Gastroesophageal sphincter (tissue), 4 donors: Measurements from ENCODE around the gene POU2AF3. TPM values are rescaled to one million over a fixed set of nuclear protein-coding genes. Genes with fewer than 3 reads are reported as not detected.
"Not testable (repeated sequence)": the region's sequence is repeated elsewhere in the genome, so short reads cannot be mapped to it uniquely, and the experiment has no call there.

ENCODE experiments used
- ATAC-seq: fragments of 150-250 bp; one replicate; pipeline ENCODE4 v1.9.1; 2016; ENCODE audit warnings: mild to moderate bottlenecking, moderate library complexity
- H3K27ac ChIP-seq, 4 donors: fragments of 200-600 bp; sonication (generic) in 3 of 4; 1 replicate in 3 of 4; 2 replicates in 1 of 4; pipeline ENCODE4 v1.5.1; 2016 to 2019
- H3K27me3 ChIP-seq: fragments of 200-600 bp; sonication (generic); one replicate; pipeline ENCODE4 v1.5.1; 2019
- H3K36me3 ChIP-seq, 2 donors: fragments of 200-600 bp; sonication (generic); one replicate each; pipeline ENCODE4 v1.5.1; 2019; ENCODE audit warnings: control low read depth in 1 of 2
- H3K4me1 ChIP-seq, 3 donors: fragments of 200-600 bp; sonication (generic); 1 replicate in 2 of 3; 2 replicates in 1 of 3; pipeline ENCODE4 v1.5.1; 2016 to 2019; ENCODE audit warnings: control low read depth in 2 of 3
- H3K4me3 ChIP-seq, 2 donors: fragments of 200-600 bp; sonication (generic); one replicate each; pipeline ENCODE4 v1.5.1; 2019; ENCODE audit warnings: mild to moderate bottlenecking in 1 of 2, moderate library complexity in 1 of 2
- H3K9me3 ChIP-seq, 3 donors: fragments of 200-600 bp; sonication (generic); one replicate each; pipeline ENCODE4 v1.5.1; 2017 to 2019; ENCODE audit warnings: control low read depth in 2 of 3
- CTCF ChIP-seq, 4 experiments: fragments of 200-600 bp in 2 of 4; fragments of 450-650 bp in 2 of 4; sonication (generic) in 1 of 4; IDR thresholded peaks; one replicate each; pipeline ENCODE4 v1.5.1; 2017 to 2019; ENCODE audit warnings: antibody characterized with exemption in 4 of 4, mild to moderate bottlenecking in 2 of 4, moderate library complexity in 2 of 4
- EP300 ChIP-seq: sonication (generic); formaldehyde crosslinking; IDR thresholded peaks from one replicate; pipeline ENCODE4 v1.6.1; 2017; ENCODE audit warnings: antibody characterized with exemption, mild to moderate bottlenecking
- POLR2A ChIP-seq, 2 donors: fragments of 450-650 bp; IDR thresholded peaks; one replicate each; pipeline ENCODE4 v1.6.1; 2017; ENCODE audit warnings: antibody characterized with exemption in 2 of 2, mild to moderate bottlenecking in 2 of 2, moderate library complexity in 1 of 2
- POLR2AphosphoS5 ChIP-seq: sonication (generic); formaldehyde crosslinking; IDR thresholded peaks from one replicate; pipeline ENCODE4 v1.6.1; 2017; ENCODE audit warnings: antibody characterized with exemption
- WGBS, 2 donors: methylation state at CpG; one replicate each; pipeline ENCODE4 v1.1.5; 2018; ENCODE audit warnings: low coverage in 1 of 2; 5-methylcytosine and 5-hydroxymethylcytosine counted together
- total RNA-seq, 4 donors: library from RNA; depleted of rRNA; stranded (reverse); fragments of >200 nt; gene quantifications; one replicate each; pipeline ENCODE4 v1.1.0, GENCODE V29; 2016

POU2AF3 gene
- total RNA-seq, 4 donors from 2014 or later = 1.5 to 3.8 (median 2.2) TPM

- no peak overlapping the region for H3K27ac ChIP-seq
Measured at GRCh38 chr11:111272420-111272819, 25.9 kb upstream of the POU2AF3 start.

DNA sequence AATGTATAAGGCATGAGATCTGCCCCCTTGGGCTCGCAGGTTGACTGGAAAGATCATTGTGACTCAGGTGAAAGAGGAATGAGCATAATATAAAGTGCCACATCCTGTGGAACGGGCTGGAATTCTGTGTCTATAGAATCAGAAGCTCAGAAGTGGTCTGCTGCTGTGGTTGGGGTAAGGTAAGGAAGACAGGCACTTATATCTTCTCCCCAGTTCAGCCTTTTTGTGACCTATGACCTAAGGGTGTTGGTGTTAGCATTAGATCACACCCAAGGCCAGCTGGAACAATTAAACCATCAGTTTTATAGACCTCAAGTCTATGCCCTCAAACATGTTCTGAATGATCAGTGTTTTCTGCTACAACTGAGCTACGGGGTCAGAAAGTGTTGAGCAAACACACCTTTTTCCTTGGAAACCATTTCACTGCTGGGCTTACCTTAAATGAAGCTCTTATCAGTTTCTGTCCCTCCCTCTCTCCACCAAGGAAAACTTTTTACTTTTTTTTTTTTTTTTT lies 15.7 kb upstream of the POU2AF3 start:
- no peak for ATAC-seq
- 69 to 73% methylated on average over 2 of the region's 3 CpGs for WGBS, 2 donors
- Histone ChIP-seq H3K4me1 (peaks cover 0 to 13% (median 0%) of the 10 kb centered on the region in 3 donors), H3K4me3 (no peak overlapping the region), H3K36me3 (no peaks in the 10 kb centered on the region), H3K27ac (no peak overlapping the region), H3K9me3 (no peaks in the 10 kb centered on the region), H3K27me3 (no peaks in the 10 kb centered on the region)
- TF ChIP-seq POLR2A (IDR thresholded peaks at IDR 0.05) (no peak), CTCF (IDR thresholded peaks at IDR 0.05) (no peak), POLR2AphosphoS5 (no peak)

More at GRCh38 chr11:111272420-111272819, 25.9 kb upstream of the POU2AF3 start:
- Histone ChIP-seq H3K4me1 (peaks cover 0 to 4% (median 0%) of the 10 kb centered on the region in 3 donors), H3K36me3 (no peaks in the 10 kb centered on the region), H3K9me3 (no peaks in the 10 kb centered on the region), H3K4me3 (no peak overlapping the region), H3K27me3 (peaks cover 9% of the 10 kb centered on the region)
- TF ChIP-seq POLR2AphosphoS5 = no peak
- no peak for TF ChIP-seq EP300
- TF ChIP-seq POLR2A (IDR thresholded peaks at IDR 0.05) = no peak
- WGBS, 2 donors = 75 to 89% methylated on average over 3 of the region's 3 CpGs
- ATAC-seq = no peak

- H3K4me3 ChIP-seq = no peak overlapping the region
- no peak overlapping the region for H3K27ac ChIP-seq
- no peaks in the 10 kb centered on the region for H3K36me3 ChIP-seq
- peaks cover 0 to 13% (median 0%) of the 10 kb centered on the region in 3 donors for H3K4me1 ChIP-seq
- H3K9me3 ChIP-seq = no peaks in the 10 kb centered on the region
- H3K27me3 ChIP-seq = no peaks in the 10 kb centered on the region
- TF ChIP-seq EP300 = no peak
- TF ChIP-seq POLR2AphosphoS5 = no peak
- no peak for TF ChIP-seq POLR2A (IDR thresholded peaks at IDR 0.05)
- TF ChIP-seq CTCF (IDR thresholded peaks at IDR 0.05) = no peak
- 74 to 76% methylated on average over 5 to 22 of the region's 33 CpGs for WGBS, 2 donors
- peak; percentile 15 for ATAC-seq
Measured at GRCh38 chr11:111283945-111284481, 14.3 kb upstream of the POU2AF3 start.

- WGBS, 2 donors = 97 to 100% methylated on average over 1 to 5 of the region's 18 CpGs
- H3K4me1 ChIP-seq = peaks cover 0 to 13% (median 0%) of the 10 kb centered on the region in 3 donors
- H3K36me3 ChIP-seq = no peaks in the 10 kb centered on the region
- TF ChIP-seq POLR2AphosphoS5 (no peak), CTCF (IDR thresholded peaks at IDR 0.05) (no peak), POLR2A (IDR thresholded peaks at IDR 0.05) (no peak)
- no peak overlapping the region for H3K27ac ChIP-seq
- ATAC-seq = no peak
- no peaks in the 10 kb centered on the region for H3K27me3 ChIP-seq
- H3K9me3 ChIP-seq = no peaks in the 10 kb centered on the region
- H3K4me3 ChIP-seq = no peak overlapping the region
Measured at GRCh38 chr11:111285189-111286091, 12.9 kb upstream of the POU2AF3 start.

DNA sequence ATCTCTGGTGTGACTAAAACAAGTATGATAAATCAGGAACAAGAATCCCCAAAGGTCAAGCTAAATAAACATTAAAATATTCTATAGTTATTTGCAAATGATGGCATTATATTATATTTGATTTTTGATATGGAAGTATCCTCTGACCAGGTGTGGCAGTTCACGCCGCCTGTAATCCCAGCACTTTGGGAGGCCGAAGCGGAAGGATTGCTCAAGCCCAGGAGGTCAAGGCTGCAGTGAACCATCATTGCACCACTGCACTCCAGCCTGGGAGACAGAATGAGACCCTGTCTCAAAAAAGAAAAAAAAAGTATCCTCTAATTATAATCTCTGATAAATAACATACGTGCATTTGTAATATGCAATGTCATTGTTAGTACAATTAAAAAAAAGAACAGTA lies 6.6 kb upstream of the POU2AF3 start:
- 87 to 100% methylated on average over 1 to 5 of the region's 5 CpGs for WGBS, 2 donors
- TF ChIP-seq EP300 (no peak), POLR2A (IDR thresholded peaks at IDR 0.05) (no peak), CTCF (IDR thresholded peaks at IDR 0.05) (no peak), POLR2AphosphoS5 (no peak)
- no peaks in the 10 kb centered on the region for H3K4me1 ChIP-seq
- no peaks in the 10 kb centered on the region for H3K9me3 ChIP-seq
- H3K4me3 ChIP-seq = no peak overlapping the region
- ATAC-seq = no peak
- no peaks in the 10 kb centered on the region for H3K36me3 ChIP-seq
- no peak overlapping the region for H3K27ac ChIP-seq
- no peaks in the 10 kb centered on the region for H3K27me3 ChIP-seq

- 100% methylated on average over 1 of the region's 1 CpG for WGBS, 2 donors
- H3K4me3 ChIP-seq, H3K4me1 ChIP-seq, H3K9me3 ChIP-seq, ATAC-seq, H3K27me3 ChIP-seq, H3K36me3 ChIP-seq, H3K27ac ChIP-seq: not testable (repeated sequence)
Measured at GRCh38 chr11:111292408-111292807, 5.9 kb upstream of the POU2AF3 start.
